Endothelial cell (in vitro differentiated cells): Measurements from ENCODE around the gene BEND7. TPM values are rescaled to one million over a fixed set of nuclear protein-coding genes. Genes with fewer than 3 reads are reported as not detected.
A peak's percentile ranks its signal among the peaks of the same experiment; 100 is the strongest.

Experiments used
- DNase-seq: peaks from one replicate; pipeline ENCODE4 v3.0.0; 2021; ENCODE audit warnings: low spot score
- H3K27ac Mint-ChIP-seq: one replicate; pipeline ENCODE4 v1.8.0; 2021; ENCODE audit warnings: mixed read lengths, inconsistent platforms; ENCODE audit not compliant: unreplicated experiment
- H3K27me3 Mint-ChIP-seq: one replicate; pipeline ENCODE4 v1.8.0; 2021; ENCODE audit warnings: mild to moderate bottlenecking, moderate library complexity, mixed read lengths, inconsistent platforms; ENCODE audit not compliant: unreplicated experiment
- H3K36me3 Mint-ChIP-seq: one replicate; pipeline ENCODE4 v1.8.0; 2021; ENCODE audit warnings: mild to moderate bottlenecking, low read depth, mixed read lengths, inconsistent platforms; ENCODE audit not compliant: unreplicated experiment
- H3K4me1 Mint-ChIP-seq: one replicate; pipeline ENCODE4 v1.8.0; 2021; ENCODE audit warnings: mild to moderate bottlenecking, mixed read lengths, inconsistent platforms; ENCODE audit not compliant: unreplicated experiment
- H3K4me3 Mint-ChIP-seq: one replicate; pipeline ENCODE4 v1.8.0; 2021; ENCODE audit warnings: mild to moderate bottlenecking, mixed read lengths, inconsistent platforms; ENCODE audit not compliant: unreplicated experiment
- H3K9me3 Mint-ChIP-seq: one replicate; pipeline ENCODE4 v1.8.0; 2021; ENCODE audit warnings: mixed read lengths, inconsistent platforms; ENCODE audit not compliant: unreplicated experiment
- total RNA-seq: library from RNA; stranded (reverse); fragmentation: NEBNext Ultra II Directional; extraction: Animal tissue kit (Norgen Biotek cat#: 25700); gene quantifications from one replicate; pipeline ENCODE4 v1.2.1, GENCODE V29; 2021; ENCODE audit not compliant: unreplicated experiment
- TF ChIP-seq, protein P1 (sequence below): fragments of 200-600 bp; sonication (generic); IDR thresholded peaks from one replicate; pipeline ENCODE4 v1.5.0; 2021; ENCODE audit warnings: antibody characterized with exemption; ENCODE audit not compliant: unreplicated experiment

The BEND7 gene
- total RNA-seq, 1 donor from 2014 or later: 53.3 TPM

- H3K27ac Mint-ChIP-seq: no peak overlapping the region
- H3K4me3 Mint-ChIP-seq: peak overlapping the region; percentile 80
- H3K27me3 Mint-ChIP-seq: peaks cover 8% of the 10 kb centered on the region
- H3K36me3 Mint-ChIP-seq: peaks cover 8% of the 10 kb centered on the region
- DNase-seq: no peak
- TF ChIP-seq, protein P1, sequence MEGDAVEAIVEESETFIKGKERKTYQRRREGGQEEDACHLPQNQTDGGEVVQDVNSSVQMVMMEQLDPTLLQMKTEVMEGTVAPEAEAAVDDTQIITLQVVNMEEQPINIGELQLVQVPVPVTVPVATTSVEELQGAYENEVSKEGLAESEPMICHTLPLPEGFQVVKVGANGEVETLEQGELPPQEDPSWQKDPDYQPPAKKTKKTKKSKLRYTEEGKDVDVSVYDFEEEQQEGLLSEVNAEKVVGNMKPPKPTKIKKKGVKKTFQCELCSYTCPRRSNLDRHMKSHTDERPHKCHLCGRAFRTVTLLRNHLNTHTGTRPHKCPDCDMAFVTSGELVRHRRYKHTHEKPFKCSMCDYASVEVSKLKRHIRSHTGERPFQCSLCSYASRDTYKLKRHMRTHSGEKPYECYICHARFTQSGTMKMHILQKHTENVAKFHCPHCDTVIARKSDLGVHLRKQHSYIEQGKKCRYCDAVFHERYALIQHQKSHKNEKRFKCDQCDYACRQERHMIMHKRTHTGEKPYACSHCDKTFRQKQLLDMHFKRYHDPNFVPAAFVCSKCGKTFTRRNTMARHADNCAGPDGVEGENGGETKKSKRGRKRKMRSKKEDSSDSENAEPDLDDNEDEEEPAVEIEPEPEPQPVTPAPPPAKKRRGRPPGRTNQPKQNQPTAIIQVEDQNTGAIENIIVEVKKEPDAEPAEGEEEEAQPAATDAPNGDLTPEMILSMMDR: no peak
- H3K4me1 Mint-ChIP-seq: peaks cover 33% of the 10 kb centered on the region
- no peaks in the 10 kb centered on the region for H3K9me3 Mint-ChIP-seq
Observed at GRCh38 chr10:13529714-13529973, 830 bp upstream of the BEND7 start.

GRCh38 chr10:13528123-13528874 is 515 bp downstream of the BEND7 start:
- peak; percentile 53 for DNase-seq
- TF ChIP-seq, protein P1: no peak
- peaks cover 14% of the 10 kb centered on the region for H3K36me3 Mint-ChIP-seq
- no peaks in the 10 kb centered on the region for H3K9me3 Mint-ChIP-seq
- H3K4me3 Mint-ChIP-seq: peak overlapping the region; percentile 97
- peak overlapping the region; percentile 90 for H3K27ac Mint-ChIP-seq
- H3K27me3 Mint-ChIP-seq: peaks cover 8% of the 10 kb centered on the region
- peaks cover 41% of the 10 kb centered on the region for H3K4me1 Mint-ChIP-seq

DNA sequence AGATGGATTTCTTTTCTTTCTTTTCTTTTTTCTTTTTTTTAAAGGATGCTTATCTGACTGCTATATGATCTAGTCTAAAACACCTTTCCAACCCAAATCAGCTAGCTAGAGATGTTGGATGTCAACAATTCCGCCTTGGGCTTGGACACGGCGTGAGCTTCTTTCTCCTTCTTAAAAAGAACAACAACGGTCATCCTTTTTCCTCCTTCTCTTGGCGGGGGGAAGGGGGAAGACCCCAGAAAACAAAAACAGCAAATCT is 1.0 kb downstream of the BEND7 start:
- Mint-ChIP-seq H3K27me3 (peaks cover 8% of the 10 kb centered on the region), H3K9me3 (no peaks in the 10 kb centered on the region), H3K4me1 (peaks cover 44% of the 10 kb centered on the region), H3K4me3 (peak overlapping the region; percentile 97), H3K27ac (peak overlapping the region; percentile 90), H3K36me3 (peaks cover 19% of the 10 kb centered on the region)
- TF ChIP-seq, protein P1: no peak
- no peak for DNase-seq

- TF ChIP-seq, protein P1: no peak
- H3K36me3 Mint-ChIP-seq: peaks cover 24% of the 10 kb centered on the region
- no peak for DNase-seq
- peaks cover 44% of the 10 kb centered on the region for H3K4me1 Mint-ChIP-seq
- H3K4me3 Mint-ChIP-seq: peak overlapping the region; percentile 97
- no peaks in the 10 kb centered on the region for H3K9me3 Mint-ChIP-seq
- peaks cover 8% of the 10 kb centered on the region for H3K27me3 Mint-ChIP-seq
- peak overlapping the region; percentile 90 for H3K27ac Mint-ChIP-seq
Observed at GRCh38 chr10:13526948-13527863, 1.6 kb downstream of the BEND7 start.

- H3K4me1 Mint-ChIP-seq: peaks cover 44% of the 10 kb centered on the region
- H3K9me3 Mint-ChIP-seq: no peaks in the 10 kb centered on the region
- H3K27me3 Mint-ChIP-seq: peaks cover 8% of the 10 kb centered on the region
- H3K36me3 Mint-ChIP-seq: peaks cover 38% of the 10 kb centered on the region
- peak overlapping the region; percentile 71 for H3K4me3 Mint-ChIP-seq
- TF ChIP-seq, protein P1: no peak
- H3K27ac Mint-ChIP-seq: no peak overlapping the region
- no peak for DNase-seq
Observed at GRCh38 chr10:13525663-13526062, 3.2 kb downstream of the BEND7 start.
